ENCODE data around the gene SLC16A1.

Gene SLC16A1

DNA sequence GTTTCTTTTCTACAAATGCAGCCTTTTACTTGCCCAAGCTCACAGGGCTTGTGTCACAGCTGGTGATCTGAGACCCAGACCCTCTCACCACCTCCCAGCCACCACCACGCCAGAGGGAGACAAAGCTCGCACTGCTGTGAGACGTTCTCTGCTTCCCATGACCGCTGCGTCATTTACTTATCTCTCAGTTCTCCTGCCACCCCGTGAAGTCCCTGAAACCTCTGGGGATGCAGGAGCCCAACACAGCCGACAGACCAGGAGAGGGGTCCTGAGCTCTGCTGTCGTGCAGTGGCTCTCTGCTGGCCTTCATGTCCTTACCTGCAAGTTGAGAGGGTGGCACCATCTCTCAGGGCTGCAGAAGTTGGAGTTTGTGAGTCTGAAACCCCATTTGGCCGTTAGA lies 77.7 kb downstream of the SLC16A1 start:
- DNase-seq, result no peak

DNA sequence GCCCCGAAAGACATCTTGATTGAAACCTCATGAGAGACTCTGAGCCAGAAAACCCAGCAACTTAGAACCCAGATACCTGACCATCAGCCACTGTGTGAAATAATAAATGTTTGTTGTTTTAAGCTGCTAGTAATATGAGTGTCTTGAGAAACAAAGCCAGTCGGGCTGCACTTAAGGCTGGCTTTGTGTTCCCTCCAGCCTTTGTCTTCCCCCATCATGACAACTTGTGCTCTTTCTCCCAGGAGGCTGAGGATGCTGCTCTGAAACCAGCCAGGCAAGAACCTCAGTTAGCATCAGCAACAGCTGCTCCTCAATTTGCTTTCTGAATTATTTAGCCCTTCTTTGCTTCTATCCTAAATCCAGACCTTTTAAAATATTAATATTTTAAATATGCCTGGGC lies 78.2 kb downstream of the SLC16A1 start:
- DNase-seq, result no peak

DNA sequence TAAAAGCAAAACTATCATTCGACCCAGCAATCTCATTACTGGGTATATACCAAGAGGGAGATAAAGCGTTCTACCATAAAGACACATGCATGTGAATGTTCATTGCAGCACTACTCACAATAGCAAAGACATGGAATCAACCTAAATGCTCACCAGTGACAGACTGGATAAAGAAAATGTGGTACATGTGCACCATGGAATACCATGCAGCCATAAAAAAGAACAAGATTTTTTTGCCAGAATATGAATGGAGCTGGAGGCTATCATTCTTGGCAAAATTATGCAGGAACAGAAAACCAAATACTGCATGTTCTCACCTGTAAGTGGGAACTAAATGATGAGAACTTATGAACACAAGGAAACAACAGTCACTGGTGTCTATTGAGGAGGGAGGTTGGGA lies 79.7 kb downstream of the SLC16A1 start:
- no peak for DNase-seq

DNA sequence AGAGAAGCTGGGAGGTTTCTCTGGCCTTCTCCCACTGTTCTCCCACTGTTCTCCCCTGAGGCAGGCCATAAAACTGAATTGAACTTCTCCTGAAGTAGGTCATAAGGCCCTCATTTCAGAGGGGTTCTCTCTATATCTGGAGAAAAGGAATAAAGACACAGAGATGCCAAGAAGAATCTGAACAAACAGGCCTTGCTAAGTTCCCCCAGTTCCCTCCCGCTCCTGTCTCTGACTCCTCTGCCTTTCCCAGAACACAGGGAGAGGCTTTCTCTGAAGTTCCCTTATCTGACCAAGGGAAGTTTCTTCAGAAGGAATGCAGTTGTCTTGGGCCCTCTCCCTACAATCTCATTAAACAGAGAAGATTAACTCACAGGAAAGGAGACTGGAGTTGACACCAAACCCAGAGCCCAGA lies 83.4 kb downstream of the SLC16A1 start:
- DNase-seq, result no peak

DNA sequence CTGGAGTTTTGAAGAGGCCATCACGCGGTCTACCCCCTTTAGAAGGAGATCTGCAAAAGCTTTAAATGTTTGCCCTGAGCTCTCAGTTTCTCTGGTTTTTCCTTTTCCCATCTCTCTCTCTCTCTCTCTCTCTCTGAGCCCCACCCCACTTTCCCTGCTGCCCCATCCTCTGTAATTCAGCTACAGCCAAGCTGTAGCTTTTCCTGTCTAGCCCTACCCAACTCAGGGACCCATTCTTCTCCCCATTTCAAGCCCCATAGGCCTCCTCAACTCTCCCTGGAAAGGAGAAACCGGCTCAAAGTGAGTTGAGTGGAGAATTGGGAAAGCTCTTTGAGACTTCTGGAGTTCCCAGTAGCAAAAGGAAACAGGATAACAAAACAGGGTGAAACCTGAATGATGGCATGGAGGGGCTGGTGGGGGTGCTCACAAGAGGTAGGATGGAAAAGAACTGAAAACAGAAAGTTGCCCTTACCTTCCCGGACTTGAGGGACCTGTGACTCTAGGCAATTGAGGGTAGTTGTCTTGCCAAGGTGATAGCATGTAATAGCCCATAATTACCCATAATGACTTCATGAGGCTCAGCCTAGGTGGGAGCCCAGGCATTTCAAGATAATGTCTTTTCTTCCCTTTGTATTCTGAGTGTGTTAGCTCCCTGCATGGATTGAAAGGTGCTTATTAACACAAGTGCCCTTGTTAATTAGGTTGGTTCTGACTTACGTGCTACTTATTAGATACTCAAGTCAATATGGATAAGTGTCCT lies 84.9 kb downstream of the SLC16A1 start:
- DNase-seq, result peak; percentile 89

DNA sequence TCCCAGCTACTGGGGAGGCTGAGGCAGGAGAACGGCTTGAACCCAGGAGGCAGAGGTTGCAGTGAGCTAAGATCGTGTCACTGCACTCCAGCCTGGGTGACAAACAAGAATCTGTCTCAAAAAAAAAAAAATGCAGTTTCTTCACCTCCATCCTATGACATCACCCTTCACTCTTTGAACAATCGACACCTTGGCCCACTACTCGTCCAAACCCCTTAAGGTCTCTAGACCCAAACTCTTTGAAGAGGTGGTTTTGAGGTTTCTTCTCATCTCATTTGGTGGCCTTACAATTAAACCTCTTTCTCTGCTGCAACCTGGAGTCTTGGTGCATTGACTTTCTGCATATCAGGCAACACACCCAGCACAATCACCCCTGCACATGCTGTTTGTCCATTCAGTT lies 86.1 kb downstream of the SLC16A1 start:
- DNase-seq, result no peak

DNA sequence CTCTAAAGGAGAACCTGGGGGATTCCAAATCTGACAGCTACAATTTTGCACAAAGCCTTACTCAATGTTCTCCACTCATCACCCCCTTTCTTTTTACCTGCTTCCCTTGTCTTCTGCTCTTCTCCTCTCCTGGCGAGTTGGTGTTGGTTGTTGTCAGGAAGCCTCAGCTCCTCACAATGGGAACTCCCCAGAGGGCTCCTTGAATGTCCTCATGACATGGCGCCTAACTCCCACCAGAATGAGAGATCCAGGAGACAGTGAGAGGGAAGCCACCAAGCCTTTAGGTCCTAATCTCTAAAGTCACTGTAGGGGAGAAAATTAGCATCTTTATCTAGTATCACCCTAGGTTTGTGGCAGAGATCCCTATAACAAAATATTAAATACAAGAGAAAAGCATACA lies 87.8 kb downstream of the SLC16A1 start:
- DNase-seq, result no peak

DNA sequence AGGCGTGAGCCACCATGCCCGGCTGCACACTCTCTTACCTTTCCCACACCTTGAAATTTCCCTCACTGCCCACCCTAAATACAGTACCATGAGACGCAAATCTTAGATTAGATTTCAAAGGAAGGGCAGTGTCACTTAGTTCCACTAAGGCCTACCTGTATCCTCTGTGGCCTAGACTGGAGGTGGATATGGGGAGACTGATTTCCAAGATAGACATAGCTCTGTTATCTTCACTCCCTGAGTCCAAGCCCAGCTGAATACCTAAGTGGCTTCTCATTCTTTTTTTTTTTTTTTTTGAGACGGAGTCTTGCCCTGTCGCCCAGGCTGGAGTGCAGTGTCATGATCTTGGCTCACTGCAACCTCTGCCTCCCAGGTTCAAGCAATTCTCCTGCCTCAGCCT lies 89.0 kb downstream of the SLC16A1 start:
- DNase-seq, result no peak

DNA sequence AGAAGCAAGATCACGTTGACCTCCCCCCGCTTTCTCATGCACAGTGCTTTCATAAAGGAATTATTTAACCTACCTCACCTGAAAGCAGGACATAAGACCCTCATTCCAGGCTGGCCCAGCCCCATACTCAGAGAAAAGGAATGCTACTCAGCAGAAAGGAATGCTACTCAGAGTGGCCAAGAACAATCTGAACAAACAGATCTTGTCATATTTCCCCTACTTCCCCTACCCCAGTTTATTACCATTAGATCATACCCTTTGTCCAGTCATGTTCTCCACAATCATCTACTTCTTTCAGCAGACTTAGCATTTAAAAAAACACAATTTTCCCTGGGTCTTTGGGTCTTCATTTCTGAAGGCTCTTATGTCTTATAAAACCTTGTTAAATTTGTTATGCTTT lies 89.8 kb downstream of the SLC16A1 start:
- DNase-seq, result no peak

DNA sequence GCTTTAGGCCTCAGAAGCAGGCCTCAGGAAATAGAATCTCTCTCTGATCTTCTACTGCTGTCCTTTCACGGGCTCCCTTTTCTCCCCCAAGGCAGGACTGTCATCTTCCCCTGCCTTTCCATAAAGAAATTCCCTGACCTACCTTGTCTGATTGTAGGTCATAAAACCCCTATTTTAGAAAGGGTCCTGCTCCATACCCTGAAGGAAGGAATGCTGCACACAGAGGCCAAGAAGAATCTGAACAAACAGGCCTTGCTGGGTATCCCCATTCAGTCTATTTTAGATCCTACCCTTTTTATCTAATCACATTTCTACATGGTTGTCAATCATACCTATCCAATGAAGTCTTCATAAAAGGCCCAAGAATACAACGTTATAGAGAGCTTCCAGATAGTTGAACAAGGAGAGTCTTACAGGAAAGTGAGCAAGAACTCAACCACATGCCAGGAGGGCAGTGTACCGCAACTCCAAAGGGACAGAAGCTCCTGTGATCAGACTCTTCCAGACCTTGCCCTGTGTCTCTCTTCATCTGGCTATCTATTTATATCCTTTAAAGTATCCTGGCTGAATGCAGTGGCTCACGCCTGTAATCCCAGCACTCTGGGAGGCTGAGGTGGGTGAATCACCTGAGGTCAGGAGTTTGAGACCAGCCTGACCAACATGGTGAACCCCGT lies 93.1 kb downstream of the SLC16A1 start:
- no peak for DNase-seq

All from NCI-H1105 (cell line).